MCF 10A (cell line): ENCODE data around the gene FXN. TPM values are rescaled to one million over a fixed set of nuclear protein-coding genes. Genes with fewer than 3 reads are reported as not detected.

Experiments
- BruUV-seq: library from RNA; stranded (reverse); fragments of 400-500 nt; replicated peaks from 2 replicates; lab custom pipeline; 2021; lab: Mats Ljungman, UMichigan
- CTCF ChIA-PET: fragments of 300-600 bp; sonication (Branson Sonifier 250); formaldehyde crosslinking; extraction: SDS; loops from one replicate; lab custom pipeline; 2021; ENCODE audit warnings: antibody characterized with exemption, inconsistent platforms; lab: Yijun Ruan, JAX
- POLR2A ChIA-PET: fragments of 300-600, 350-650 bp; sonication (Branson Sonifier 250); formaldehyde crosslinking; extraction: SDS; loops from one replicate; lab custom pipeline; 2020; ENCODE audit warnings: antibody characterized with exemption, inconsistent platforms; lab: Yijun Ruan, JAX
- DNase-seq: peaks from one replicate; pipeline ENCODE4 v3.0.0-alpha.2; 2018; ENCODE audit not compliant: unreplicated experiment
- H3K27ac Mint-ChIP-seq: one replicate; pipeline ENCODE4 v1.8.0; 2022; ENCODE audit warnings: mild to moderate bottlenecking, low read depth, mixed read lengths; ENCODE audit not compliant: unreplicated experiment
- H3K27me3 Mint-ChIP-seq: one replicate; pipeline ENCODE4 v1.8.0; 2022; ENCODE audit warnings: mixed read lengths; ENCODE audit not compliant: insufficient read depth, unreplicated experiment
- H3K36me3 Mint-ChIP-seq: one replicate; pipeline ENCODE4 v1.8.0; 2022; ENCODE audit warnings: mild to moderate bottlenecking, moderate library complexity, mixed read lengths; ENCODE audit not compliant: insufficient read depth, unreplicated experiment
- H3K4me1 Mint-ChIP-seq: one replicate; pipeline ENCODE4 v1.8.0; 2022; ENCODE audit warnings: mixed read lengths; ENCODE audit not compliant: insufficient read depth, unreplicated experiment
- H3K4me3 Mint-ChIP-seq: one replicate; pipeline ENCODE4 v1.8.0; 2022; ENCODE audit warnings: mild to moderate bottlenecking, moderate library complexity, mixed read lengths; ENCODE audit not compliant: unreplicated experiment
- H3K9me3 Mint-ChIP-seq: one replicate; pipeline ENCODE4 v1.8.0; 2022; ENCODE audit warnings: mixed read lengths; ENCODE audit not compliant: unreplicated experiment
- intact Hi-C: fragments of 100-400 bp; cut with micrococcal nuclease; formaldehyde crosslinking; loops from 2 replicates; pipeline ENCODE4 v1.14.1; 2022
- total RNA-seq: library from RNA; stranded (reverse); gene quantifications from 2 replicates; pipeline ENCODE4 v1.2.3, GENCODE V29; 2022
- TF ChIP-seq, protein P1 (sequence below): fragments of 200-600 bp; IDR thresholded peaks from one replicate; pipeline ENCODE4 v1.8.0; 2022; ENCODE audit warnings: antibody characterized with exemption, mild to moderate bottlenecking; ENCODE audit not compliant: unreplicated experiment

FXN gene
- total RNA-seq, 1 experiment from 2014 or later = 31.6 TPM

GRCh38 chr9:69076550-69076949 is 41.0 kb downstream of the FXN start:
- intact Hi-C loops = no loop called here
- Mint-ChIP-seq H3K27ac (no peak overlapping the region), H3K36me3 (peaks cover 13% of the 10 kb centered on the region), H3K4me1 (peaks cover 13% of the 10 kb centered on the region), H3K9me3 (no peaks in the 10 kb centered on the region), H3K27me3 (no peaks in the 10 kb centered on the region), H3K4me3 (no peak overlapping the region)
- no TSS peak for BruUV-seq
- POLR2A ChIA-PET = interaction anchor here (0.9 kb wide), 1 partner anchor 40 kb away, joined by 5 read pairs; no protein-coding TSS in a partner anchor
- CTCF ChIA-PET = interaction anchor here (0.7 to 1.8 kb wide), 4 partner anchors 23 to 115 kb away, joined by 3 to 6 read pairs (median 5); partner anchors contain the start of gene FXN
- TF ChIP-seq, protein P1, sequence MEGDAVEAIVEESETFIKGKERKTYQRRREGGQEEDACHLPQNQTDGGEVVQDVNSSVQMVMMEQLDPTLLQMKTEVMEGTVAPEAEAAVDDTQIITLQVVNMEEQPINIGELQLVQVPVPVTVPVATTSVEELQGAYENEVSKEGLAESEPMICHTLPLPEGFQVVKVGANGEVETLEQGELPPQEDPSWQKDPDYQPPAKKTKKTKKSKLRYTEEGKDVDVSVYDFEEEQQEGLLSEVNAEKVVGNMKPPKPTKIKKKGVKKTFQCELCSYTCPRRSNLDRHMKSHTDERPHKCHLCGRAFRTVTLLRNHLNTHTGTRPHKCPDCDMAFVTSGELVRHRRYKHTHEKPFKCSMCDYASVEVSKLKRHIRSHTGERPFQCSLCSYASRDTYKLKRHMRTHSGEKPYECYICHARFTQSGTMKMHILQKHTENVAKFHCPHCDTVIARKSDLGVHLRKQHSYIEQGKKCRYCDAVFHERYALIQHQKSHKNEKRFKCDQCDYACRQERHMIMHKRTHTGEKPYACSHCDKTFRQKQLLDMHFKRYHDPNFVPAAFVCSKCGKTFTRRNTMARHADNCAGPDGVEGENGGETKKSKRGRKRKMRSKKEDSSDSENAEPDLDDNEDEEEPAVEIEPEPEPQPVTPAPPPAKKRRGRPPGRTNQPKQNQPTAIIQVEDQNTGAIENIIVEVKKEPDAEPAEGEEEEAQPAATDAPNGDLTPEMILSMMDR = no peak
- DNase-seq = no peak

DNA sequence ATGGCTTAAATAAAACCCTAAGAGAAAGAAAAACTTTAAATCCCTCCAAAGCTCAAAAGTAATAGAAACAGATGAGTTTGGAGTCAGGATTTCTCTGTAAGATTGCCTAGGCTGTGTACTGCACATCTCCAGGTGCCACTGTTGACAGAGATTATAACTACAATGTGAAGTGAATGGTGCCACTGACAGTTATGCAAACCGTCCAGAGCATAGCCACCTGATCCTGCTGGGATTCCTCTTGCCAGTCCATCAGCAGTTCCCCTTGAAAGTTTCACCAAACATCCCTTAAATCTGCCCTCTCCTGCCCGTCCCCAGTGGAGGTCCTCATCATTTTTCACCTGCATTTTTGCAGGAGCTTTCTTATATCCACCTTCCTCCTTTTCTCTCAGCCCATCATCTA is 42.5 kb downstream of the FXN start:
- POLR2A ChIA-PET = no interaction called here
- CTCF ChIA-PET = interaction anchor here (0.6 to 1.7 kb wide), 5 partner anchors 10 to 145 kb away, joined by 3 to 6 read pairs (median 5); no protein-coding TSS in a partner anchor
- TF ChIP-seq, protein P1 = no peak
- peak overlapping the region; percentile 9 for H3K27ac Mint-ChIP-seq
- H3K36me3 Mint-ChIP-seq = peaks cover 11% of the 10 kb centered on the region
- BruUV-seq = no TSS peak
- H3K4me1 Mint-ChIP-seq = peaks cover 13% of the 10 kb centered on the region
- no peaks in the 10 kb centered on the region for H3K9me3 Mint-ChIP-seq
- H3K27me3 Mint-ChIP-seq = no peaks in the 10 kb centered on the region
- DNase-seq = no peak
- no peak overlapping the region for H3K4me3 Mint-ChIP-seq
- intact Hi-C loops = no loop called here

DNA sequence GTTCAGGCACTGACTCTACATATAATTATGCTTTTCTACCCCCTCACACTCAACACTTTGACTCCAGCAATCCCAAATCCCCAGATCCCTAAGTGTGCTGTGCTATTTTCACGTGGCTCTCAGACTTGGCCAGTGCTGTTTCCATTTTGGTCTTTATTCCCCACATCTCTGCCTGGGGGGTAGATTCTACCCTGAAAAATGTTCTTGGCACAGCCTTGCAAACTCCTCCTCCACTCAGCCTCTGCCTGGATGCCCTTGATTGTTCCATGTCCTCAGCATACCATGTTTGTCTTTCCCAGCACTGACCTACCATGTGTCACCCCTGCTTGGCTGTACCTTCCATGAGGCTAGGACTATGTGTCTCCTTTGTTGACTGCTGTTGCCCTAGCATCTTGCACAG is 43.0 kb downstream of the FXN start:
- DNase-seq = no peak
- H3K27me3 Mint-ChIP-seq = no peaks in the 10 kb centered on the region
- H3K4me3 Mint-ChIP-seq = no peak overlapping the region
- H3K27ac Mint-ChIP-seq = peak overlapping the region; percentile 9
- H3K9me3 Mint-ChIP-seq = no peaks in the 10 kb centered on the region
- ChIA-PET CTCF (interaction anchor here (0.6 to 1.7 kb wide), 5 partner anchors 10 to 145 kb away, joined by 3 to 6 read pairs (median 4); no protein-coding TSS in a partner anchor), POLR2A (interaction anchor here (1.0 kb wide), 1 partner anchor 44 kb away, joined by 4 read pairs; no protein-coding TSS in a partner anchor)
- peaks cover 13% of the 10 kb centered on the region for H3K4me1 Mint-ChIP-seq
- BruUV-seq = no TSS peak
- H3K36me3 Mint-ChIP-seq = peaks cover 6% of the 10 kb centered on the region
- intact Hi-C loops = no loop called here
- TF ChIP-seq, protein P1 = no peak

DNA sequence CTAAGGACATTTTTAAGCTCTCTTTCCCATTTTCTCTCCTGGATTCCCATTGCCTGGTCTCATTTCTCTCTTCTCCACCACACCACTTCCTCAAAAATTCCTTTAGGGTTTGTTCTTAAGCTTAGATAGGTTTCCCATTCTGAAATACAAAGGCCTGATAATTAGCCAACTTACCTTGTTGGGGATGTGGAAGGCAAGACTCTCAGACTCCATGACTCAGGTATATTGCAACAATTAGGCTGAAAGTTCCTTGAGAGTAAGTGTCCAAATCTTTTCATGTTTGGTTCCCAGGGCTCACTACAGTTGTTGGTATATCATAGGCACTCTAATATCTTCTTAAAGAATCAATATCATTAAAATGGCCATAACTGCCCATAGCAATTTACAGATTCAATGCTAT is 43.6 kb downstream of the FXN start:
- BruUV-seq = no TSS peak
- H3K9me3 Mint-ChIP-seq = no peaks in the 10 kb centered on the region
- peak; percentile 18 for DNase-seq
- ChIA-PET POLR2A (interaction anchor here (1.0 kb wide), 1 partner anchor 43 kb away, joined by 4 read pairs; no protein-coding TSS in a partner anchor), CTCF (interaction anchor here (1.0 to 1.7 kb wide), 3 partner anchors 11 to 26 kb away, joined by 4 to 6 read pairs (median 5); no protein-coding TSS in a partner anchor)
- H3K27ac Mint-ChIP-seq = peak overlapping the region; percentile 9
- TF ChIP-seq, protein P1 = no peak
- H3K4me1 Mint-ChIP-seq = peaks cover 13% of the 10 kb centered on the region
- intact Hi-C loops = no loop called here
- no peaks in the 10 kb centered on the region for H3K27me3 Mint-ChIP-seq
- peaks cover 5% of the 10 kb centered on the region for H3K36me3 Mint-ChIP-seq
- H3K4me3 Mint-ChIP-seq = no peak overlapping the region
